SK-N-SH (cell line): ENCODE measurements around the gene PTGDR2.

Experiments used
- ELF1 ChIP-seq: IDR thresholded peaks from 2 replicates; pipeline ENCODE4 v1.4.0; 2012
- EZH2phosphoT487 ChIP-seq: fragments of 200-600 bp; sonication (generic); IDR thresholded peaks from 2 replicates; pipeline ENCODE4 v1.6.1; 2017; ENCODE audit warnings: low read depth, mixed run types, mild to moderate bottlenecking, antibody characterized with exemption, moderate library complexity, borderline replicate concordance
- GATA2 ChIP-seq: sonication (generic); formaldehyde crosslinking; IDR thresholded peaks from 2 replicates; pipeline ENCODE4 v1.5.0; 2020; ENCODE audit warnings: mild to moderate bottlenecking, missing genetic modification reagents
- POLR2AphosphoS5 ChIP-seq: IDR thresholded peaks from 2 replicates; pipeline ENCODE4 v1.6.1; 2012; ENCODE audit warnings: low read depth, low read length
- SIN3A ChIP-seq: IDR thresholded peaks from 2 replicates; pipeline ENCODE4 v1.6.1; 2012; ENCODE audit warnings: low read depth, mild to moderate bottlenecking, low read length, moderate library complexity, borderline replicate concordance
- TAF1 ChIP-seq: IDR thresholded peaks from 2 replicates; pipeline ENCODE4 v1.6.1; 2012; ENCODE audit warnings: low read depth, mild to moderate bottlenecking, low read length, moderate library complexity, borderline replicate concordance
- TCF12 ChIP-seq: IDR thresholded peaks from 2 replicates; pipeline ENCODE4 v1.4.0; 2012
- TF ChIP-seq, protein P1 (sequence below): IDR thresholded peaks from 2 replicates; pipeline ENCODE4 v1.4.0; 2012; ENCODE audit warnings: low read depth, borderline replicate concordance
- TF ChIP-seq, protein P2 (sequence below): fragments of 200-600 bp; sonication (generic); IDR thresholded peaks from 2 replicates; pipeline ENCODE4 v1.6.1; 2017; ENCODE audit warnings: antibody characterized with exemption, mild to moderate bottlenecking, moderate library complexity
- TF ChIP-seq, protein P3 (sequence below): fragments of 150-350 bp; IDR thresholded peaks from 2 replicates; pipeline ENCODE4 v1.6.1; 2016; ENCODE audit warnings: mild to moderate bottlenecking, low read depth, low read length

DNA sequence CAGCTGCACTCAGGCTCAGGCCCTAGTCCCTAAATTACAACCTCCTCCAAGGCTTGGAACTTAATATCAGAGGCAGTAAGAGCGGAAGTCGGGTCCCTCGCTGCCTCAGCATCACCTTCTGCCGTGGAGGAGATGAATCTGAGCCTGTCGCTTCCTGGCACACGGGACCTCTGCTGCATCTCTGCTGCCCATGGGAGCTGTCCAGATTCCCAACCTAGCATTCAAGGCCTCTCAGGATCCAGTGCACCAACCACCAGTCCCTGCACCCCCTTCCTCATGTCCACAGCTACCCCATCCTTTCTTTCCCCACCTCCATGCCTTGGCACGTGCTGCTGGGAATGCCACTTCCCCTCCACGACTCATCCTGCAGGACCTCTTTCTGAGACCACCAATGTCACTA, 2.5 kb upstream of the PTGDR2 start:
- TF ChIP-seq, protein P1, sequence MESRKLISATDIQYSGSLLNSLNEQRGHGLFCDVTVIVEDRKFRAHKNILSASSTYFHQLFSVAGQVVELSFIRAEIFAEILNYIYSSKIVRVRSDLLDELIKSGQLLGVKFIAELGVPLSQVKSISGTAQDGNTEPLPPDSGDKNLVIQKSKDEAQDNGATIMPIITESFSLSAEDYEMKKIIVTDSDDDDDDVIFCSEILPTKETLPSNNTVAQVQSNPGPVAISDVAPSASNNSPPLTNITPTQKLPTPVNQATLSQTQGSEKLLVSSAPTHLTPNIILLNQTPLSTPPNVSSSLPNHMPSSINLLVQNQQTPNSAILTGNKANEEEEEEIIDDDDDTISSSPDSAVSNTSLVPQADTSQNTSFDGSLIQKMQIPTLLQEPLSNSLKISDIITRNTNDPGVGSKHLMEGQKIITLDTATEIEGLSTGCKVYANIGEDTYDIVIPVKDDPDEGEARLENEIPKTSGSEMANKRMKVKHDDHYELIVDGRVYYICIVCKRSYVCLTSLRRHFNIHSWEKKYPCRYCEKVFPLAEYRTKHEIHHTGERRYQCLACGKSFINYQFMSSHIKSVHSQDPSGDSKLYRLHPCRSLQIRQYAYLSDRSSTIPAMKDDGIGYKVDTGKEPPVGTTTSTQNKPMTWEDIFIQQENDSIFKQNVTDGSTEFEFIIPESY = no peak
- TF ChIP-seq, protein P2, sequence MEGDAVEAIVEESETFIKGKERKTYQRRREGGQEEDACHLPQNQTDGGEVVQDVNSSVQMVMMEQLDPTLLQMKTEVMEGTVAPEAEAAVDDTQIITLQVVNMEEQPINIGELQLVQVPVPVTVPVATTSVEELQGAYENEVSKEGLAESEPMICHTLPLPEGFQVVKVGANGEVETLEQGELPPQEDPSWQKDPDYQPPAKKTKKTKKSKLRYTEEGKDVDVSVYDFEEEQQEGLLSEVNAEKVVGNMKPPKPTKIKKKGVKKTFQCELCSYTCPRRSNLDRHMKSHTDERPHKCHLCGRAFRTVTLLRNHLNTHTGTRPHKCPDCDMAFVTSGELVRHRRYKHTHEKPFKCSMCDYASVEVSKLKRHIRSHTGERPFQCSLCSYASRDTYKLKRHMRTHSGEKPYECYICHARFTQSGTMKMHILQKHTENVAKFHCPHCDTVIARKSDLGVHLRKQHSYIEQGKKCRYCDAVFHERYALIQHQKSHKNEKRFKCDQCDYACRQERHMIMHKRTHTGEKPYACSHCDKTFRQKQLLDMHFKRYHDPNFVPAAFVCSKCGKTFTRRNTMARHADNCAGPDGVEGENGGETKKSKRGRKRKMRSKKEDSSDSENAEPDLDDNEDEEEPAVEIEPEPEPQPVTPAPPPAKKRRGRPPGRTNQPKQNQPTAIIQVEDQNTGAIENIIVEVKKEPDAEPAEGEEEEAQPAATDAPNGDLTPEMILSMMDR = no peak
- TF ChIP-seq TCF12 (no peak), GATA2 (CRISPR knock-in tag) (no peak), ELF1 (no peak), EZH2phosphoT487 (no peak), SIN3A (no peak), POLR2AphosphoS5 (no peak), TAF1 (no peak)
- TF ChIP-seq, protein P3, sequence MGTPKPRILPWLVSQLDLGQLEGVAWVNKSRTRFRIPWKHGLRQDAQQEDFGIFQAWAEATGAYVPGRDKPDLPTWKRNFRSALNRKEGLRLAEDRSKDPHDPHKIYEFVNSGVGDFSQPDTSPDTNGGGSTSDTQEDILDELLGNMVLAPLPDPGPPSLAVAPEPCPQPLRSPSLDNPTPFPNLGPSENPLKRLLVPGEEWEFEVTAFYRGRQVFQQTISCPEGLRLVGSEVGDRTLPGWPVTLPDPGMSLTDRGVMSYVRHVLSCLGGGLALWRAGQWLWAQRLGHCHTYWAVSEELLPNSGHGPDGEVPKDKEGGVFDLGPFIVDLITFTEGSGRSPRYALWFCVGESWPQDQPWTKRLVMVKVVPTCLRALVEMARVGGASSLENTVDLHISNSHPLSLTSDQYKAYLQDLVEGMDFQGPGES = no peak
